Activated naive CD8-positive, alpha-beta T cell treated with anti-CD3 and anti-CD28 coated beads for 36 hours (primary cell): ENCODE results near the gene RHOV. TPM values are rescaled to one million over a fixed set of nuclear protein-coding genes. Genes with fewer than 3 reads are reported as not detected.

Experiments
- DNase-seq: peaks from one replicate; pipeline ENCODE4 v3.0.0; 2021
- H3K27ac Mint-ChIP-seq: one replicate; pipeline ENCODE4 v1.8.0; 2022; ENCODE audit warnings: mild to moderate bottlenecking, moderate library complexity, mixed read lengths
- H3K27me3 Mint-ChIP-seq: one replicate; pipeline ENCODE4 v1.8.0; 2022; ENCODE audit warnings: mild to moderate bottlenecking, mixed read lengths
- H3K36me3 Mint-ChIP-seq: one replicate; pipeline ENCODE4 v1.8.0; 2021; ENCODE audit warnings: mild to moderate bottlenecking, mixed read lengths
- H3K4me1 Mint-ChIP-seq: one replicate; pipeline ENCODE4 v1.8.0; 2021; ENCODE audit warnings: mixed read lengths
- H3K4me3 Mint-ChIP-seq: one replicate; pipeline ENCODE4 v1.8.0; 2022; ENCODE audit warnings: mild to moderate bottlenecking, moderate library complexity, mixed read lengths
- H3K9me3 Mint-ChIP-seq: one replicate; pipeline ENCODE4 v1.8.0; 2022; ENCODE audit warnings: mixed read lengths
- total RNA-seq, 2 experiments: library from RNA; stranded (reverse); gene quantifications; one replicate each; pipeline ENCODE4 v1.2.3, GENCODE V29; 2021

The RHOV gene
- total RNA-seq, 2 experiments from 2014 or later, result 0.45 to 0.50 TPM

DNA sequence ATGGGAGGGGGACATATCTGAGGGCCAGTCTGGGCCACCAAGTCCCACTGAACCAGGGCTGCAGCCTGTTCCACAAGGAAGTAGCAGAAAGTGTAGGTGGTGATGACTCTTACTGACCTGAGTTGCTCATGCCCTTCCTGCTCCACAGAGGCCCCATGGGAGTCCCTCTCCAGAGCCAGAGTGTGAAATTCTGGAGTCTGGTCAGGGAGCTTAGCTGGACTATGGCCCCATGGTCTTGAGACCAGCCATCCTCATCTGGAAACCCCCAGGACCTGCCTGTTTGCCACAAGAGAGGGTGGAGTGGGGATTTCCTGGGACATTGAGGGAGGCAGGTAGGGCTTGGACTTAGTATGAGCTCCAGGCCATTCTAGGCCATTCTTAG lies 27.2 kb downstream of the RHOV start:
- no peak for DNase-seq
- Mint-ChIP-seq H3K27ac (no peak overlapping the region), H3K9me3 (no peaks in the 10 kb centered on the region), H3K4me1 (peaks cover 15% of the 10 kb centered on the region), H3K36me3 (no peaks in the 10 kb centered on the region), H3K4me3 (no peak overlapping the region), H3K27me3 (peaks cover 23% of the 10 kb centered on the region)

DNA sequence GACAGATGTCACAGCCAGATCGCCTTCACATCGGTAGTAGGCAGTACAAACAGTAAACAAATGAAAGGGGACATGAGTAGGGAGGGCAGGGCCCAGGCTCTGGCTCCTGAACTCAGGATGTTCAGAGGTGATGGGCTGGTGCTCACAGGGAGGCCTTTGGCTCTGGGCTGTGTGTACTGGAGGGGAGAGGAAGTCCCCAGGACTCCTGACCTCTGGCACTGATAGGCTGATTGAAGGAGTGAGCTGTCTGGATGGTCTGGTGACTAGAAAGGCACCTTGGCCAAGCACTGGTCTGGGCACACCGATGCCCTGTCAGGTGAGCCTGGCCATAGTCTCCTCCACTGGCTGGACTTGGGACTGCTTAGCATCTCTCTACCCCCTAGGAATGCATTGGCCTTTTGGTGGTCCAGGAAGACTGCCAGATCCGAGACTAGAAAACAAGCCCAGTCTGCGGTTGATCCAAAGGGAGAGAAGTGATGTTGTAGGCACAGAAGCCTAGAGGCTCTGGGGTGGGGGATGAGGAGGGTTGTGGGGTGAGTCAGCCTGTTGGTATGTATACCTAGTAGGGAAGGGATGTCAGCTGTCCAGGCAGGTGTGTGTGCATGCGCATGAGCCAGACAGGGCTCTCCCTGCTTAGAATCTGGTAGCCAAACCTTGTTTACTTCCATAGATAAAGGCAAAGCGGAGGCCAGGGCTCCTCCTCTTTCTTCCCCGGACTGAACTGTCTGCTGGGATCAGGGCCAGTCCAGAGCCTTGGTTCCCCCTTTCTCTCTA lies 28.3 kb downstream of the RHOV start:
- Mint-ChIP-seq H3K36me3 (no peaks in the 10 kb centered on the region), H3K27ac (no peak overlapping the region), H3K4me3 (no peak overlapping the region), H3K4me1 (peaks cover 15% of the 10 kb centered on the region), H3K27me3 (peaks cover 23% of the 10 kb centered on the region), H3K9me3 (no peaks in the 10 kb centered on the region)
- DNase-seq, result no peak

DNA sequence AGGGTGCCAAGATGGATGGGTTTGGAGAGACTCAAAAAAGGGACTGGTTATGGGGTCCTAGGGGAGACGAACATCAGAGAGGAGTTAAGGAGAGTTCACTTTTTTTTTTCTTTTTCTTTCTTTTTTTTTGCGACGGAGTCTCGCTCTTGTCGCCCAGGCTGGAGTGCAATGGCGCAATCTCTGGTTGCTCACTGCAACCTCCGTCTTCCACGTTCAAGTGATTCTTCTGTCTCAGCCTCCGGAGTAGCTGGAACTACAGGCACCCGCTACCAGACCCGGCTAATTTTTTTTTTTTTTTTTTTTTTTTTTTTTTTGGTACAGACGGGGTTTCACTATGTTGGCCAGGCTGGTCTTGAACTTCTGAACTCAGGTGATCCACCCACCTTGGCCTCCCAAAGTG lies 29.0 kb downstream of the RHOV start:
- H3K4me3 Mint-ChIP-seq, result peak overlapping the region; percentile 83
- no peaks in the 10 kb centered on the region for H3K36me3 Mint-ChIP-seq
- H3K9me3 Mint-ChIP-seq, result no peaks in the 10 kb centered on the region
- H3K4me1 Mint-ChIP-seq, result peaks cover 15% of the 10 kb centered on the region
- DNase-seq, result no peak
- H3K27me3 Mint-ChIP-seq, result peaks cover 23% of the 10 kb centered on the region
- no peak overlapping the region for H3K27ac Mint-ChIP-seq

DNA sequence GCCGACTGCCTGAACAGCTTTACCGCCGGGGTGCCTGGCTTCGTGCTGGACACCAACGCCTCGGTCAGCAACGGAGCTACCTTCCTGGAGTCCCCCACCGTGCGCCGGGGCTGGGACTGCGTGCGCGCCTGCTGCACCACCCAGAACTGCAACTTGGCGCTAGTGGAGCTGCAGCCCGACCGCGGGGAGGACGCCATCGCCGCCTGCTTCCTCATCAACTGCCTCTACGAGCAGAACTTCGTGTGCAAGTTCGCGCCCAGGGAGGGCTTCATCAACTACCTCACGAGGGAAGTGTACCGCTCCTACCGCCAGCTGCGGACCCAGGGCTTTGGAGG lies 29.4 kb downstream of the RHOV start:
- Mint-ChIP-seq H3K36me3 (no peaks in the 10 kb centered on the region), H3K4me1 (peaks cover 15% of the 10 kb centered on the region), H3K27ac (no peak overlapping the region), H3K27me3 (peaks cover 23% of the 10 kb centered on the region), H3K4me3 (peak overlapping the region; percentile 83), H3K9me3 (no peaks in the 10 kb centered on the region)
- peak; percentile 39 for DNase-seq

DNA sequence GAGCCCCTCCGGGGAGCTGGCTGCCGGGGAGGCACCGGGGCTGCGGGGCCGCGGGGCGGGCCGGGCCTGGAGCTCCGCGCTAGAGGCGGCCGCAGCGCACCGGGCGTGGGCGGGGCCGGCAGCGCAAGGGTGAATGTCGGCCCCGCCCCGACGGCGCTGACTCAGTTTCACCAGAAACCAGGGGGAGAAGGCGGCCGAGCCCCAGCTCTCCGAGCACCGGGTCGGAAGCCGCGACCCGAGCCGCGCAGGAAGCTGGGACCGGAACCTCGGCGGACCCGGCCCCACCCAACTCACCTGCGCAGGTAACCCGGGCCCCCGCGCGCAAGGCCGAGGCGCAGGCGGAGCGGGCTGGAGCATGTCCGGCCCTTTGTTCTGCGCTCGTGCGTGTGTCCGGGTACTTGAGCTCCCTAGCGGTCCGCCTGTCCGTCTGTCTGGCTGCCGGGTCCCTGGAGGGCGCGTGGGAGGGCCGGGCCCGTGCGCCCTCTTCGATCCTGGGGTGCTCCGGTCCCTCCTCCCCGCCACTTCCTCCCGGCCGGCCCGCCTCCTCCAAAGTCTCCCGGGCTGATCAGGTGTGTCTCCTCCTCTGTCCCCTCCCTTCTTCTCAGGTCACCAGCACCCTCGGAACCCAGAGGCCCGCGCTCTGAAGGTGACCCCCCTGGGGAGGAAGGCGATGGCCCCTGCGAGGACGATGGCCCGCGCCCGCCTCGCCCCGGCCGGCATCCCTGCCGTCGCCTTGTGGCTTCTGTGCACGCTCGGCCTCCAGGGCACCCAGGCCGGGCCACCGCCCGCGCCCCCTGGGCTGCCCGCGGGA lies 29.9 kb downstream of the RHOV start, which contains the start of gene SPINT1:
Gene SPINT1 (plus strand): TSS at position 164 of the 811 bp plus-strand sequence. CDS start 507 bp downstream, at position 671.
- Mint-ChIP-seq H3K36me3 (no peaks in the 10 kb centered on the region), H3K4me1 (peaks cover 15% of the 10 kb centered on the region), H3K27me3 (peaks cover 23% of the 10 kb centered on the region), H3K9me3 (no peaks in the 10 kb centered on the region), H3K27ac (no peak within 1 kb of the TSS), H3K4me3 (peak within 1 kb of the TSS; percentile 83)
- peak; percentile 77 for DNase-seq

DNA sequence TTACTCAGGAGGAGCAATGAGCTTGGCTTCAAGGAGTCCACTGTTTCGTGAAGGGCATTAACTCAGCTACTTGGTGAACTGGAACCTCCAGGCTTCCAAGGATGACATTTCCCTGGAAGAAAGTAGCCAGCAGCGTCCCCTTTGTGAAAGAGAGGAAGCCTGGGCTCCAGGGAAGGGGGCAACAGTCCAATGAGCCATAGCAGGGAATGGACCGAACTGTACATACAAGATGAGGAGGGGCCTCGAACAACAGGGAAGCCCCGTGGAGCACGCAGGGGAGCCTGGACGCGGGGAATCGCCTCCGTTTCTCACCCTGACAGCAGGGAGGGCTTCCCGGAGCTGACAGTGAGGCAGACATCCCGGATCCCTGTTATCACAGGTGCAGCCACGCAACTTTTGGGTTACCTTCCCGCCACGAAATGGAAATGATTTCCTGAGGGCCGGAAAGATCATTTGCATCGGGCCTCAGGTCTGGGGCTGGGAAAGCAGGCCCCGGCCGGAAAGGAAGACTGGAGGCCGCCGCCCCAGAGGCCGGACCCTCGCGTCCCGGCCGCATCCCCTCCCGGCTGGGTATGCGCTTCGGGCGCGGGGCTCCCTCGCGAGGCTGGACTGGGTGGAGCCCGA lies 30.7 kb downstream of the RHOV start:
- H3K9me3 Mint-ChIP-seq, result no peaks in the 10 kb centered on the region
- H3K4me1 Mint-ChIP-seq, result peaks cover 15% of the 10 kb centered on the region
- peaks cover 23% of the 10 kb centered on the region for H3K27me3 Mint-ChIP-seq
- DNase-seq, result no peak
- peak overlapping the region; percentile 67 for H3K4me3 Mint-ChIP-seq
- H3K27ac Mint-ChIP-seq, result no peak overlapping the region
- H3K36me3 Mint-ChIP-seq, result no peaks in the 10 kb centered on the region

DNA sequence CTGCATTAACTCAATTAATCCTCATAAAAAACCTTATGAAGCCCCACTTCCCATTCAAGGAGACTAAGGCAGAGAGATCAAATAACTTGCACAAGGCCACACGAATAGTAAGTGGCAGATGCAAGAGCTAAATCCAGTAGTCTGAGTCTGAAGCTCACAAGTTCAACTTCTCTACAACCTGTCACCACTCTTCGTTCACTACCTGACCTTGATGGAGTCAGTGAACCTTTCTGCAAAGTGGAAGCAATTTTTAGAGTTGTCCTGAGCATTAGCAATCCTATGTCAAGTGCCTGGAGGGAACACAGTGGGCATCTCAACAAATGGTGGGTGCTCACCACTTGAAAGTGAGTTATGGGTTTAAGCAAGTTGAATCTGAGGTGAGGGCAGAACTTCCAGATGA lies 32.3 kb downstream of the RHOV start:
- H3K4me3 Mint-ChIP-seq, result no peak overlapping the region
- no peaks in the 10 kb centered on the region for H3K9me3 Mint-ChIP-seq
- H3K4me1 Mint-ChIP-seq, result peaks cover 9% of the 10 kb centered on the region
- DNase-seq, result no peak
- H3K36me3 Mint-ChIP-seq, result no peaks in the 10 kb centered on the region
- peaks cover 23% of the 10 kb centered on the region for H3K27me3 Mint-ChIP-seq
- H3K27ac Mint-ChIP-seq, result no peak overlapping the region

DNA sequence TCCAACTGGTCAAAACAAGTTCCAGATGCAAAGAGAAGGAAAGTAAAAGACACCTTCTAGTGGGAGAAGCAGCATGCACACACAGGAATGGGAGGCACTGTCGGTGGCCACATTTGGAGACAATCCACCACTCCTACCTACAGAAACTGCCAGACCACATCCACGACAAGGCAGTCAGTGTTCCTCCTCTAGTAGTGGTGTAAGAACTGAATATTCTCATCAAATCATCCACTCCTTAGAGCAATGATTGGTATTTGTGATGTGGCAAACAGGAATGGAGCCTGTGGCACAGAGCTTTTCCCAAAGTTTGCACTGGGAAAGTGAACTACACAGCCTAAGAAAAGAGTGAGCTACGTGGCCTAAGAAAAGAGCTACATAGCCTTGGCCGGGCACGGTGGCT lies 35.3 kb downstream of the RHOV start:
- no peak overlapping the region for H3K4me3 Mint-ChIP-seq
- H3K27me3 Mint-ChIP-seq, result peaks cover 9% of the 10 kb centered on the region
- no peaks in the 10 kb centered on the region for H3K36me3 Mint-ChIP-seq
- H3K4me1 Mint-ChIP-seq, result no peaks in the 10 kb centered on the region
- H3K9me3 Mint-ChIP-seq, result no peaks in the 10 kb centered on the region
- no peak for DNase-seq
- no peak overlapping the region for H3K27ac Mint-ChIP-seq

DNA sequence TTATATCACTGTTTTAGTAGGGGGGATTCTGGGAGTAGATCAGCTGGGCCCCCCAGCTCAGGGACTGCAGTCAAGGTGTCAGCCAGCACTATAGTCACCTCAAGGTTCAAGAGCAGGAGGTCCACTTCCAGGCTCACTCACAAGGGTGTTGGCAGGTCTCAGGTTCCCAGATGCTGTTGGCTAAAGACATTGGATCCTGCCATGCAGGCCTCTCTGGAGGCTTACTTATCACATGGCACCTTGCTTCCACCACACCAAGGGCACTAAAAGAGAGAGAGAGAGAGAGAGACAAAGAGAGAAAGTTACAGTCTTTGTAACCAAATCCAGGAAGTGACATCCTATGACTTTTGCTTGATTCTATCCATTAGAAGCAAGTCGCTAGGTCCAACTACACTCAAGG lies 38.0 kb downstream of the RHOV start:
- Mint-ChIP-seq H3K27ac (no peak overlapping the region), H3K4me3 (no peak overlapping the region)

DNA sequence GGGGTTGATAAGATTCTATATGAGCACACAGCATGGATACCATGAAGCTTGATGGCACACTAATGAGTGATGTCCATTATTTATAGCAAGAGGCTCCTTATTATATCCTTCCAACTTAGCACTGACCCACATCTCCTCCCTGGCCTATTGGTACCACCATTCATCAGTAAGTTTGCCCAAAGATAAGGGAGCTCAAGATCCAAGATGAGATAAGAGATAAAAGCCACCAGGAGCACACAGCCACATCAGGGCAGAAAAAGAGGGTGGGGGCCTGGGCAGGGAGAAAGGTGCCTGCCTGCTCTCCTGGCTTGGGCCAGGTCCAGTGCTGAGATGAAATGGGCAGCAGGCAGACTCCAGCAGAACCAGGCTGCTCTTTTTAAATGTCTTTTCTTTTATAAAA lies 41.1 kb downstream of the RHOV start:
- Mint-ChIP-seq H3K36me3 (no peaks in the 10 kb centered on the region), H3K27ac (no peak overlapping the region), H3K4me3 (no peak overlapping the region), H3K9me3 (no peaks in the 10 kb centered on the region), H3K27me3 (no peaks in the 10 kb centered on the region), H3K4me1 (no peaks in the 10 kb centered on the region)
- DNase-seq, result no peak

More for the DNA sequence above, 38.0 kb downstream of the RHOV start:
- Mint-ChIP-seq H3K9me3 (no peaks in the 10 kb centered on the region), H3K4me1 (no peaks in the 10 kb centered on the region), H3K36me3 (no peaks in the 10 kb centered on the region), H3K27me3 (no peaks in the 10 kb centered on the region)
- DNase-seq, result no peak

DNA sequence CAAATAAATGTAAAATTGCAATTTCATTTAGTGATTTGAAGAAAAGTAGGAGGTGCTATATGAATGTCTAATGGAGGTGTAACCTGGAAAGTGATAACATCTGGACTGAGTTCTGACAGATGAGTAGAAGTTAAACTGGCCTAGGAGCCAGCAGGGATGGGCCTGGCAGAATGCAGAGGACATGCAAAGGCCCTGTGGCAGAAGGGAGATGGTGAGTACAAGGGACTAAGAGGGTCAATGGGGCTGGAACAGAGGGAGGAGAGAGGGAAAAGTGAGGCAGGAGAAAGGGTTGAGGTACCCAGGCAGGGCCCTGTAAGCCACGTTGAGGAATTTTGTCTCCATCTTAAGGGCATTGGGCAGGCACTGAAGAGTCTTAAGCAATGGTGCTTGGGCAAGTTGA lies 42.2 kb downstream of the RHOV start:
- H3K4me1 Mint-ChIP-seq, result no peaks in the 10 kb centered on the region
- no peak for DNase-seq
- H3K4me3 Mint-ChIP-seq, result no peak overlapping the region
- H3K27ac Mint-ChIP-seq, result no peak overlapping the region
- H3K36me3 Mint-ChIP-seq, result no peaks in the 10 kb centered on the region
- H3K27me3 Mint-ChIP-seq, result no peaks in the 10 kb centered on the region
- no peaks in the 10 kb centered on the region for H3K9me3 Mint-ChIP-seq

DNA sequence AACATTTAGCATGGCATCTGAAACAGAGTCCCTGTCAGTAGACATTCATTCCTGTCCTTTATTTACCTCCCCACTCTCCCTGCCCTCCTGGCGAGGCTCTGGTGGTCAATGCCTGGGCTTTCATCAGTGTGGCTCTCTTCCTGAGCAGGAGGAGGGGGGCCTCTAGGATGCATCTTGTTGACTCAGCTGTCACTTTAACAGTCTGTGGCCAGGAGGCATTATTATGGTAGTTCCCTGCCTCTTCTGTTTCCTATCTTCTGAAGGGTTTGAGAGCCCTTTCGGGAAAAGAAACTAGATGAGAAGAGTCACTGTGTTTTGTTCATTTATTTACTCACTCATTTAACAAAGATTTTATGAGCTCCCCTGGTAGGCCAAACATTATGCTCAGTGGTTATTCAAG lies 43.1 kb downstream of the RHOV start:
- DNase-seq, result no peak

DNA sequence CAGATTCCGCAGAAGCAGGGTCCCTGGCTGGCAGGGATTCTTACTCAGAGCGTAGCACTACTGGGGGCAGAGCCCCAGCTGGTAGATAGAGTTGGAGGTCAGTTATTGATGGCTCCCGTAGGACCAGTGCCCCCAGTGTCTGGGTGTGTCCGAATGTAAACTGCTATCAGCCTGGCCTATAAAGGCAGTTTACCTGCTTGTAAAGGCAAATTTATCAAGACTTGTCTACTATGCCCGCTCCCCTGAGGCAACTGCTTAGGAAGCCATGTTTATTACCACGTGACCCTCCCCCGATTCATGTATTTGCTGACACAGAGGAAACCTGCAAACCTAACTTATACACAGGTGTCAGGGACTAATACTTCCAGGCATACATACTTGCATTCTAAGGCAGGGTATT lies 44.9 kb downstream of the RHOV start:
- Mint-ChIP-seq H3K4me3 (no peak overlapping the region), H3K36me3 (no peaks in the 10 kb centered on the region), H3K4me1 (no peaks in the 10 kb centered on the region), H3K27me3 (peaks cover 2% of the 10 kb centered on the region), H3K27ac (no peak overlapping the region), H3K9me3 (no peaks in the 10 kb centered on the region)
- no peak for DNase-seq

More for the DNA sequence above, 43.1 kb downstream of the RHOV start:
- no peaks in the 10 kb centered on the region for H3K4me1 Mint-ChIP-seq
- H3K27me3 Mint-ChIP-seq, result no peaks in the 10 kb centered on the region
- H3K4me3 Mint-ChIP-seq, result no peak overlapping the region
- no peak overlapping the region for H3K27ac Mint-ChIP-seq
- no peaks in the 10 kb centered on the region for H3K36me3 Mint-ChIP-seq
- no peaks in the 10 kb centered on the region for H3K9me3 Mint-ChIP-seq

DNA sequence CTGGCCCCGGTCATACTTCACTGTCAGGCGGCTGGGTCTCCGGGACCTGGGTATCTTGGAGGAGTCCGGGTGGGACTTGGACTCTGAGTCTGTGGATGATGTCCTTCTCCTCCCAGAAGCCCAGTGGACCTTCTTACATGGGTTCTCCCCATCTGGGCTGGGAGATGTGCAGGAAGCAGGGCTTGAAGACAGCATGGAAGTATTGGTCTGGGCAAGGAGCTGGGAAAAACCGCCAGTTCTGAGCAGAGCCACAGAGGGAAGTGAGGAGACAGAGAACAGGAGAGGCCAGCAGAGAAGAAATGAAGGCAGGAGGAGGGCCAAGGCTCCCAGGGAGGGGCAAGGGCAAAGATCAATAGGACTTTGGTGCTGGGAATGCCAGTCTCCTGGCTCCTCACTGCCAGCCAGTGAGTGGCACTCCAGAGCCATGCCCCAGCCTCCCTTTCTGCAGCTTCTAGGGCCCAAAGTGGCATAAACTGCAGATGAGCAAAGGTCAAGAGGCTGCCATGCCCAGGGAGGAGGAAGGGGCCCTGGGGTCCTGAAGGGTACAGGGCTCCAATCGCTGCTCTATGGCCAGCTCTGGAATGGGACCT lies 45.5 kb downstream of the RHOV start, which contains the start of gene PPP1R14D:
Gene PPP1R14D (minus strand): TSS at position 262 of the 590 bp plus-strand sequence. CDS start 67 bp downstream, at position 195.
- Mint-ChIP-seq H3K9me3 (no peaks in the 10 kb centered on the region), H3K27ac (no peak within 1 kb of the TSS), H3K36me3 (no peaks in the 10 kb centered on the region), H3K27me3 (peaks cover 5% of the 10 kb centered on the region), H3K4me3 (no peak within 1 kb of the TSS), H3K4me1 (no peaks in the 10 kb centered on the region)
- no peak for DNase-seq
